SK-N-SH treated with all-trans-retinoic acid at 6 μM for 48 hours (cell line): ENCODE data around the gene EPS8L1.

Experiments
- RARB ChIP-seq: fragments of 250-450 bp; sonication (Bioruptor Pico); IDR thresholded peaks from 2 replicates; pipeline ENCODE4 v1.8.0; 2021; ENCODE audit warnings: mild to moderate bottlenecking, moderate library complexity
- TF ChIP-seq, protein P1 (sequence below): fragments of 250-450 bp; sonication (Bioruptor Pico); IDR thresholded peaks from 2 replicates; pipeline ENCODE4 v1.5.1; 2021; ENCODE audit warnings: mild to moderate bottlenecking, moderate library complexity

DNA sequence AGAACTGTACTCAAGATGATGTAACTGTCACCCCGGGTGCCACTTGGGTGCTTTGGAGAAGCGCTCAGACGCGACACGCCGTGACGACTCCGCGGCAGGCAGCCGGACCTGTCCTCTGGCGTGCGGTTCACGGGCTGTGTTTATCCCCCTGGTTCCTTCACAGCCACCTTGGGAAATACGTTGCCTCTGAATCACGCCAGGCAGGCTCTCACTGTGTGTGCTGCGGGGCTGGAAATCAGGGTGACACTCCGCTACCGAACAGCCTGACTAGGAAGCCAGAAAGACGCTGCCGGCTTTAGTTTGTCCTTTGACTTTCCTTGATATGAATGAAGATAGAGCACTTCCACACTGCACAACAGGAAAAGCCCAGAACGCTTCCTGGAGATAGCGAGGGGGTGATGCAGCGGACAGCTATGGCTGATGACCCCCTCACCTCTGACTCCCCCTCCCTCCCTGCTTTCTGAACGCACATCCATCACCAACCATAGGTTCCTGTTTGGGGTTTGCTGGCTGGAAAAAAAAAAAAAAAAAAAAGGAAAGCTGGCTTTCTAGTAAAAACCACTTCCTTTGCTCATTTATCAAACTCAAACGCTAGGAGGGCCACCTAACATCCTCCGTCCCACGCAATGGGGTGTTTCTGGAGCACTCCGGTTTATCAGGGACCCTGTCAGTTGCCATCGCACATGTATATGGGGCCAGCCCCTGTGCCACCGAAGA, 33.9 kb upstream of the EPS8L1 start:
- TF ChIP-seq RARB (CRISPR knock-in tag), result no peak
- TF ChIP-seq, protein P1, sequence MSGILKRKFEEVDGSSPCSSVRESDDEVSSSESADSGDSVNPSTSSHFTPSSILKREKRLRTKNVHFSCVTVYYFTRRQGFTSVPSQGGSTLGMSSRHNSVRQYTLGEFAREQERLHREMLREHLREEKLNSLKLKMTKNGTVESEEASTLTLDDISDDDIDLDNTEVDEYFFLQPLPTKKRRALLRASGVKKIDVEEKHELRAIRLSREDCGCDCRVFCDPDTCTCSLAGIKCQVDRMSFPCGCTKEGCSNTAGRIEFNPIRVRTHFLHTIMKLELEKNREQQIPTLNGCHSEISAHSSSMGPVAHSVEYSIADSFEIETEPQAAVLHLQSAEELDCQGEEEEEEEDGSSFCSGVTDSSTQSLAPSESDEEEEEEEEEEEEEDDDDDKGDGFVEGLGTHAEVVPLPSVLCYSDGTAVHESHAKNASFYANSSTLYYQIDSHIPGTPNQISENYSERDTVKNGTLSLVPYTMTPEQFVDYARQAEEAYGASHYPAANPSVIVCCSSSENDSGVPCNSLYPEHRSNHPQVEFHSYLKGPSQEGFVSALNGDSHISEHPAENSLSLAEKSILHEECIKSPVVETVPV (CRISPR knock-in tag), result no peak
